COR-L47 (cell line): ENCODE results near the gene LETMD1.
A peak's percentile ranks its signal among the peaks of the same experiment; 100 is the strongest.
"Not testable (repeated sequence)": the region's sequence is repeated elsewhere in the genome, so short reads cannot be mapped to it uniquely, and the experiment has no call there.

ENCODE experiments used
- DNase-seq: peaks from one replicate; lab custom pipeline; 2025; lab: John Stamatoyannopoulos, UW

The LETMD1 gene, protein sequence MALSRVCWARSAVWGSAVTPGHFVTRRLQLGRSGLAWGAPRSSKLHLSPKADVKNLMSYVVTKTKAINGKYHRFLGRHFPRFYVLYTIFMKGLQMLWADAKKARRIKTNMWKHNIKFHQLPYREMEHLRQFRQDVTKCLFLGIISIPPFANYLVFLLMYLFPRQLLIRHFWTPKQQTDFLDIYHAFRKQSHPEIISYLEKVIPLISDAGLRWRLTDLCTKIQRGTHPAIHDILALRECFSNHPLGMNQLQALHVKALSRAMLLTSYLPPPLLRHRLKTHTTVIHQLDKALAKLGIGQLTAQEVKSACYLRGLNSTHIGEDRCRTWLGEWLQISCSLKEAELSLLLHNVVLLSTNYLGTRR

DNA sequence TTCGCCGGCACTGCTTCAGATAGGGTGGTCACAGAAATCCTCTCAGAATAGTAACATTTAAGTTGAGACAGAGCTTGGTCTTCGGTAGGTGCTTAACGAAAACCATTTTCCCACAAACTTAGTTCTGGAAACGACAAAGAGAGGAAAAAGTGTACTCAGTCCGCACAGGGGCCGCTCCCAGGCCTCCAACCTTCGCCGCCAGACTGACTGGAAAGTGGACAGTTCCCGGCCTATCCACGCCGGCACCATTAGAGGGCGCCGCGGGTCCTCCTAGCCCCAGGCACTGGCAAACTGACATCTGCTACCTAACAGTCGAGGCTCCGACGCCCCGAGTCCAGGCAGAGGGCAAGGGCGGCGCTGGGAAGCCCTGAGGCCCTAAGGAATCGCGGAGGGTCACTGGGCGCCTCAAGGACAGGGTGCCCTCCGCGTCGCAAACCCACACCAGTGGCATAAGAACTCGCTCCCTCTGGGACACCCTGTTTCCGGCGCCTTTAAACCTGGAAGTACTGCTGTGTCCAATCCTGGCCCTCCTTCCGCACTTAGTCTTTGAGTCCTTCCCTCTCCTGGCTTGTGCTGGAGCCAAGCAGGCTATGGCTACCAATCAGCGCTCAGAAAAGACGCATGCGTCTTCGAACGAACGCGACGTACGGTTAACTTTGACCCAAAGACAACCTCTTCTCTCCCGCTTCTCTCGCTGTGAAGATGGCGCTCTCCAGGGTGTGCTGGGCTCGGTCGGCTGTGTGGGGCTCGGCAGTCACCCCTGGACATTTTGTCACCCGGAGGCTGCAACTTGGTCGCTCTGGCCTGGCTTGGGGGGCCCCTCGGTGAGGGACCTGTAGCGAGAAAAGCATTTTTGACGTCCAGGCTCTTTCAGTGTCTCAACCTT, at the start of gene LETMD1:
TSS of gene LETMD1 (plus strand) at position 673 of the 886 bp plus-strand sequence. CDS start at position 703, 30 bp downstream.
- DNase-seq, result peak; percentile 96

DNA sequence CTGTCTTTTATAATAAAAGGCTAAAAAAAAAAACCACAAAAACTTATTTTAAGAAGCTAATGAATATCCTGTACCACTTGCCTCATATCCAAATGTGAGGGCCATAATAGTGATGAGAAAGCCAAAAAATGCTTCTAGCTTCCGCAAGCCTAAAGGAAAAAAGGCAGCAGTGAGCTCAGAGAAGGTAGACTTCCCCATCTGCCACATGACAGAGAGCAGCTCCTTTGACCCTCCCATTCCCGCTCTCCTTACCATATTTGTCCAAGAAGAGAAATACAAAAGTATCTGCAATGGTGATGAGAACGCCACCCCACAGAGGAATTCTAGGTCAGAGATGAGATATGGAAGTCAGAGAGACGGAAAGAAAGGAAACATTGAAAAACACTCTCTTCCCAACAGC, 49.0 kb upstream of the LETMD1 start:
- DNase-seq, result no peak

DNA sequence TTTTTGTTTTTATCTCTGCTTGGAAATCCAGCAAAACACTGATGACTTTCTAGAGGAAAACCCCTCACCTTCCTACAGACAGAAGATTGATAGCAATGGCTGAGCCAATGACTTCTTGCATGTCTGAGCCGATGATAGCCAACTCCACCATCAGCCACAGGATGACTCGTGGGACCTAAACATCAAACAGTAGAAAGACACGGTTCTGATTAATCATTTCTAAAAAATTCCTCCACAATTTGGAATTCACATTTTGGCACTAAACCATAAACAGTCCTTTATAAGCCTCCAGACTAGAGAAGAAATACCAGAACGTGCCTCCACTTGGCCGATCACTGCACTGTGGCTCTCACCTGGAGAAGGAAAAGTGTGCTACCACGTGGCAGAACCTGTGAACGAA, 47.9 kb upstream of the LETMD1 start:
- DNase-seq, result no peak

DNA sequence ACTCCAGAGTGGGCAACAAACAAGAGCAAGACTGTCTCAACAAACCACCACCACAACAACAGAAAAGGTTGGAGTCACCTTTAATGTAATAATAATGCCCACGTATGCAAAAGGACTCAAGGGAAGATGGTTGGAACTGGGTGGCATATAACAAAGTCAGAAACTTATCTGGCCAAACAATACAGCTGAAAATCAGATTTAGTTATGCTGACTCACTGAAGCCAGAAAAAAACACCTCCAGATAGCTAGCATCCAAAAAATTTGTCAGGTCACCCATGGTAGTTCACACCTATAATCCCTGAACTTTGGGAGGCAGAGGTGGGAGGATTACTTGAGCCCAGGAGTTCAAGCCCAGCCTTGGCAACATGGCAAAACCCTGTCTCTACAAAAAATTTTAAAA, 46.3 kb upstream of the LETMD1 start:
- no peak for DNase-seq

- DNase-seq, result no peak
These were observed 43.6 kb upstream of the LETMD1 start for GRCh38 chr12:51004504-51004903.

GRCh38 chr12:51005030-51005429, 43.1 kb upstream of the LETMD1 start:
- no peak for DNase-seq

GRCh38 chr12:51005671-51006070, 42.5 kb upstream of the LETMD1 start:
- DNase-seq, result no peak

DNA sequence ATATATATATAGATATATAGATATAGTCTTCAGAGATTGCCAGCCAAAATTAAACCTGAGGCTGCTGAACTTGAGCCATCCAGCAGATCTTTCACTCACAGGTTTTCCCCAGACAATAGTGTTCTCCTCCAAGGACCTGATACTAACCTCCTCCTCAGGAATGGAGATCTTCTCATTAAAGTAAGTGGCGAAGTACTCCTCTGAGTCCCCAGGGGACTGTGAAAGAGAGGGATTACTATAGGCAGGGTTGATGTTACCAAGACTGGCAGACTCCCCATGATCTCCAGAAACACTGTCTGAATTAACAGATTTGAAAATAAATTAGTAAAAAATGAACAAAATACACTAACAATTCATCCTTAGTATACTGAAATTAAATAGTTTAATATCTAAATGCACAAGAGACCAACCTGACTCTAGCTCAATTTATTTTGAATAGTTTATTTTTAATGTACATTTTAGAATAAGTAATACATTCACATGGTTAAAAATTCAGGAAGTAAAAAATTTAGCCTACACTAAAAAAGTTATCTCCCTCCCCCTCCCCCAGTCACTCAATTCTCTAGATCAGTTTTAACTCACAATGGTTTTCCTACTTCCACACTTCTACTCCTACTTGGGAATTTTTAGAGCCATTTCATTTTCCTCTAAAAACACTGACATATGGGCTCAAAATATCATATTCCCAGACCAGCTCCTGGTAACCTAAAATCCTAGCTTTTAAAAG, 39.6 kb upstream of the LETMD1 start:
- DNase-seq, result no peak

DNA sequence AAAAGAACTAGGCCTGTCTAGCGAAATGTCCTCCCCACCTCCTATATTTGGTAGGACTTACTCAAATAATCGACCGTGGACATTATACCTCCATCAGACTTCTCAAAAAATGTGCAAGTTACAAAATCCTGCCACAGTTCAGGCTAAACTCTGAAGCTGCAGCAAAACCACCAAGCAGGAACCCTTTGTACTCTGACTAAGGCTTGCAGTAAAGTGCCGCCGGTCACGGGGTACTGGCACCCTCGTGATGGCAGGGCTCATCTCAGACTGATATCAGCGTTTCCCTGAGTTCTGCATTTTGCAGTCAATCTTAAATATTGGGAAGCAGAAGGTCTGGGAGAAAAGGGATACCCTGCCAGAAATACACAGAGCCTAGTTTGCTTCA, 39.1 kb upstream of the LETMD1 start:
- DNase-seq, result no peak

DNA sequence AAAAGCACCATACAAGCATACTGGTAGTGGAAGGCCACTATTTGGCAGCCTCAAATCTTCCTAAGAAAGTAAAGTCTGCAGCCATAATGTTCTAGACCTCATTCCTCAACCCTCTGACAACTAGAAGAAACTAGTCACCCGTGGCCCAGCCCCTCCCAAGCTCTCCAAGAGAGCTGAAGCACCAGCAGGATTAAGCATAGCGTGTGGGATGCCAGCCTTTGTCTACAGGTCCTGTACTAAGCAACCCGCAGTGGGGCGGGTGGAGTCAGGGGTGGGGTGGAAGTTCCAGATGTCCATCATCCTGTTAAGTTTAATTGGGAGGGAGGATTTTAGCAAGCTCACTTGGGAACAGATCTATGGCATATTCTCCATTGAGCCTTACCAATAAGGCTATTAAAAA, 36.2 kb upstream of the LETMD1 start:
- no peak for DNase-seq

- no peak for DNase-seq
These were observed 35.4 kb upstream of the LETMD1 start for GRCh38 chr12:51012570-51013236.

DNA sequence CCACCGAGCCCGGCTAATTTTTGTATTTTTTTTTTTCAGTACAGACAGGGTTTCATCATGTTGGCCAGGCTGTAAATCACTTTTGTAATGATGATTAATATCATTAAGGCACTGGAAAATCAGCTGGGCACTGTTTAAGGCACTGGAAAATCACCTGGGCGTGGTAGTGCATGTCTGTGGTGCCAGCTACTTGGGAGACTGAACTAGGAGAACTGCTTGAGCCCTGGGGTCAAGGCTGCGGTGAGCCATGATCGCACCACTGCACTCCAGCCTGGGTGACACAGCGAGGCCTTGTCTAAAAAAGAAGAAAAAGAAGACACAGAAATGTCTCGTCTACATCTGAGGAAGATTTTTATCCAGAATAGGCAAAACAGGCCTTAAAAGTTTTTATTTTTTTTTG, 34.7 kb upstream of the LETMD1 start:
- no peak for DNase-seq

DNA sequence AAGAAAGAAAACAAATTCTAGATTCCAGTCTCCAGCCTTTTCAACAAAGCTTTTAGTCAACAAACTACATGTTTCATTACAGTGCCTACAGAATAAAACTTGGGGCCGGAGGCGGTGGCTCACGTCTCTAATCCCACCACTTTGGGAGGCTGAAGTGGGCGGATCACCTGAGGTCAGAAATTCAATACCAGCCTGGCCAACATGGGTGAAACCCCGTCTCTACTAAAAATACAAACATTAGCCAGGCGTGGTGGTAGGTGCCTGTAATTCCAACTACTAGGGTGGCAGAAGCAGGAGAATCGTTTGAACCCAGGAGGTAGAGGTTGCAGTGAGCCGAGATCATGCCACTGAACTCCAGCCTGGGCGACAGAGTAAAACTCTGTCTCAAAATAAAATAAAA, 33.7 kb upstream of the LETMD1 start:
- not testable (repeated sequence) for DNase-seq

DNA sequence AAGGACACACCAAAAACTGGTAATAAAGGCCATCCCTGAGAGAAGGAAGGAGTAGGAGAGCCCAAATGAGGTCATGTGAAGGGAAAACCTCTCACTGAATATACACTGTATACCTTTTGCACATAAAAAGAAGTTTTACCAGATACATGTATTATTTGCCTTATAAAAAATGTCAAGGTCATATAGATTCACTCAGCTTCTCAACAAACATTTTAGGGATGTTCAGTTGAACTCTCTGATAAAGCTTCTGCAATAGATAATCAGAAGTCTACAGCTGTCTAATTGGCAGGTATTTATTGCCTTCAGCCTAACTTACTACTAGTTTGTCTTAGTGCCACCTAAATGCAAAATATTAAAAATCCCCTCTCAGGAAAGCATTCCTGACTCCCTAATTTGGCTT, 30.7 kb upstream of the LETMD1 start:
- no peak for DNase-seq

- no peak for DNase-seq
These were observed 29.2 kb upstream of the LETMD1 start for GRCh38 chr12:51018956-51019355.

DNA sequence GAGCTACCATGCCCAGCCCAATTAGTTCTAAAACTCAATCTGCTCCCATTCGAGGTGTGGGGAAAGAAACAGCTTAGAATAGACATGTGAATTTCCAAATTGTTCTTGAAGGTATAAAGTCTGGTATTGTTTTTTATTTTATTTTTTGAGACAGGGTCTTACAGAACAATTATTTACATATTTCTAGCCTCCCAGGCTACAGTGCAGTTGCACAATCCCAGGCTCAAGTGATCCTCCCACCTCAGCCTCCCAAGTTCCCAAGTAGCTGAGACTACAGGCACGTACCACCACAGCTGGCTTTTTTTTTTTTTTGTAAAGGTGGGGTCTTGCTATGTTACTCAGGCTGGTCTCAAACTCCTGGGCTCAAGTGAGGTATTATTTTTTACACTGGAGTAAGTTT, 28.2 kb upstream of the LETMD1 start:
- DNase-seq, result no peak

- no peak for DNase-seq
These were observed 27.5 kb upstream of the LETMD1 start for GRCh38 chr12:51020448-51021182.

DNA sequence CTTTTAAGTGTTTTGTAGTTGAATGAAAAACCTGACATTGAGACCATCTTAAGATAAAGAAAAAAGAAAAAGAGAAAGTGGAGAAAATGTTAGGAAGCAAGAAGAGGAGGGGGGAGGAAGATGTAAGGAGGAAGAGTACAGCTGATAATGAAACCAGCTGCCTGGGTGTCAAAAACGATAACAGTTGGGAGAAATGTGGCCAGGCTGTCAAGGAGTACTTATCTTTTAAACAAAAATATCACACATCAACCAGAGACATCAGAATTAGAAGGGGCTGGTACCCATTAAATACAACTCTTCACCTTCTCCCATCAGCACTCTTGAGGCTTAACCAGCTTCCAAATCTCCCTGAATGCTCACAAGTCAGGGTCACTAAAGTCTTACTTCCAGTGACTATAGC, 26.4 kb upstream of the LETMD1 start:
- DNase-seq, result no peak

- DNase-seq, result no peak
These were observed 24.3 kb upstream of the LETMD1 start for GRCh38 chr12:51023625-51024382.

- no peak for DNase-seq
These were observed 22.7 kb upstream of the LETMD1 start for GRCh38 chr12:51025338-51025835.
